Measurements from ENCODE around the gene CHADL.
"Not testable (repeated sequence)": the region's sequence is repeated elsewhere in the genome, so short reads cannot be mapped to it uniquely, and the experiment has no call there.

CHADL gene

GRCh38 chr22:41263704-41264103 is 23.0 kb upstream of the CHADL start:
- no peak for TF ChIP-seq CTCF (IDR thresholded peaks at IDR 0.05)
- H3K36me3 ChIP-seq (ENCODE audit: control insufficient read depth, insufficient read depth, low read length): no peaks in the 10 kb centered on the region

GRCh38 chr22:41262250-41262765 is 21.6 kb upstream of the CHADL start:
- H3K27ac ChIP-seq: no peak overlapping the region

More at GRCh38 chr22:41263704-41264103, 23.0 kb upstream of the CHADL start:
- H3K4me2 ChIP-seq (ENCODE audit: low read length): no peak overlapping the region
- no peak overlapping the region for H3K27ac ChIP-seq
- H3K9me3 ChIP-seq (ENCODE audit: control insufficient read depth, low read length): no peaks in the 10 kb centered on the region
- H2AFZ ChIP-seq: no peak overlapping the region
- no peak overlapping the region for H3K4me3 ChIP-seq (ENCODE audit: low read depth, low read length)
- H3K4me1 ChIP-seq: no peaks in the 10 kb centered on the region
- H3K79me2 ChIP-seq: no peaks in the 10 kb centered on the region
- no peaks in the 10 kb centered on the region for H3K27me3 ChIP-seq (ENCODE audit: control insufficient read depth, insufficient read depth, low read length)
- H3K9ac ChIP-seq: no peak overlapping the region

GRCh38 chr22:41261541-41262249 is 21.0 kb upstream of the CHADL start:
- no peaks in the 10 kb centered on the region for H3K4me1 ChIP-seq
- no peak overlapping the region for H3K27ac ChIP-seq
- H3K27me3 ChIP-seq (ENCODE audit: control insufficient read depth, insufficient read depth, low read length): no peaks in the 10 kb centered on the region
- no peaks in the 10 kb centered on the region for H3K36me3 ChIP-seq (ENCODE audit: control insufficient read depth, insufficient read depth, low read length)
- H3K9ac ChIP-seq: no peak overlapping the region
- H2AFZ ChIP-seq: no peak overlapping the region
- no peak overlapping the region for H3K4me2 ChIP-seq (ENCODE audit: low read length)
- H3K4me3 ChIP-seq (ENCODE audit: low read depth, low read length): no peak overlapping the region
- H3K9me3 ChIP-seq (ENCODE audit: control insufficient read depth, low read length): no peaks in the 10 kb centered on the region
- no peaks in the 10 kb centered on the region for H3K79me2 ChIP-seq
- TF ChIP-seq CTCF (IDR thresholded peaks at IDR 0.05): no peak

More at GRCh38 chr22:41262250-41262765, 21.6 kb upstream of the CHADL start:
- no peak overlapping the region for H3K4me2 ChIP-seq (ENCODE audit: low read length)
- no peaks in the 10 kb centered on the region for H3K36me3 ChIP-seq (ENCODE audit: control insufficient read depth, insufficient read depth, low read length)
- no peaks in the 10 kb centered on the region for H3K9me3 ChIP-seq (ENCODE audit: control insufficient read depth, low read length)
- no peak overlapping the region for H3K4me3 ChIP-seq (ENCODE audit: low read depth, low read length)
- TF ChIP-seq CTCF (IDR thresholded peaks at IDR 0.05): no peak
- no peak overlapping the region for H2AFZ ChIP-seq
- H3K27me3 ChIP-seq (ENCODE audit: control insufficient read depth, insufficient read depth, low read length): no peaks in the 10 kb centered on the region
- no peaks in the 10 kb centered on the region for H3K79me2 ChIP-seq
- no peak overlapping the region for H3K9ac ChIP-seq
- H3K4me1 ChIP-seq: no peaks in the 10 kb centered on the region

GRCh38 chr22:41260871-41261270 is 20.1 kb upstream of the CHADL start:
- H3K9ac ChIP-seq: no peak overlapping the region
- no peak for TF ChIP-seq CTCF (IDR thresholded peaks at IDR 0.05)
- H3K79me2 ChIP-seq: no peaks in the 10 kb centered on the region
- no peak overlapping the region for H2AFZ ChIP-seq
- no peaks in the 10 kb centered on the region for H3K4me1 ChIP-seq
- no peak overlapping the region for H3K4me2 ChIP-seq (ENCODE audit: low read length)
- no peaks in the 10 kb centered on the region for H3K9me3 ChIP-seq (ENCODE audit: control insufficient read depth, low read length)
- no peaks in the 10 kb centered on the region for H3K36me3 ChIP-seq (ENCODE audit: control insufficient read depth, insufficient read depth, low read length)
- no peaks in the 10 kb centered on the region for H3K27me3 ChIP-seq (ENCODE audit: control insufficient read depth, insufficient read depth, low read length)
- H3K4me3 ChIP-seq (ENCODE audit: low read depth, low read length): no peak overlapping the region
- H3K27ac ChIP-seq: no peak overlapping the region

GRCh38 chr22:41259756-41260155 is 19.0 kb upstream of the CHADL start:
- not testable (repeated sequence) for H3K9me3 ChIP-seq (ENCODE audit: control insufficient read depth, low read length); H3K4me2 ChIP-seq (ENCODE audit: low read length); H3K27ac ChIP-seq; H3K36me3 ChIP-seq (ENCODE audit: control insufficient read depth, insufficient read depth, low read length); H2AFZ ChIP-seq; H3K4me1 ChIP-seq; H3K4me3 ChIP-seq (ENCODE audit: low read depth, low read length); H3K27me3 ChIP-seq (ENCODE audit: control insufficient read depth, insufficient read depth, low read length); H3K79me2 ChIP-seq; H3K9ac ChIP-seq
